GM12874 (cell line): Measurements from ENCODE around the gene NCOA1.

Experiments used
- CTCF ChIP-seq: IDR thresholded peaks from 2 replicates; pipeline ENCODE4 v1.5.1; 2011; ENCODE audit warnings: low read depth, mild to moderate bottlenecking, control low read depth, low read length, moderate library complexity; ENCODE audit not compliant: insufficient read depth

The NCOA1 gene

DNA sequence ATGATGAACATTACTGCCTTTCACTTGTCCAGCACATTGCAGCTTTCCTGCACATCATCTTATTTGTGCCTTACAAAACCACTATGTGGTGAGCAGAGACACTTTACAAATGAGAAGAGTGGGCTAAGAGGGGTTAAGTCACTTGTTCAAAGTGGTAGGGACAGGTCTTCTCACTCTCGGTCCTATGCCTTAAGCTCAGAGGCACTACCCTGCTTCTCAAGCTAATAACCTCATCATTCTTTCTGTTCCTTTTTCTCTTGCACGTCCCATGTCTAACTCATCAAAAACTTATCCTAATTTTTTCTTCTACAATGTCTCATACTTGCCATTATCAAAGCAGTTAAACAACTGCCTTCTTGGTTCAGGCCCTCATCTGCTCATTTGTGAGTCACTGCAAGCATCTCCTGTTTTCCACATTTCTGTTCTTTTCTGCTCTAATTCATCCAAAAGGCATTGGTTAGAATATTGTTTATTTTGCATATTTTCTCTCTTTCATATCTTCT lies 21.9 kb upstream of the NCOA1 start:
- TF ChIP-seq CTCF: no peak

DNA sequence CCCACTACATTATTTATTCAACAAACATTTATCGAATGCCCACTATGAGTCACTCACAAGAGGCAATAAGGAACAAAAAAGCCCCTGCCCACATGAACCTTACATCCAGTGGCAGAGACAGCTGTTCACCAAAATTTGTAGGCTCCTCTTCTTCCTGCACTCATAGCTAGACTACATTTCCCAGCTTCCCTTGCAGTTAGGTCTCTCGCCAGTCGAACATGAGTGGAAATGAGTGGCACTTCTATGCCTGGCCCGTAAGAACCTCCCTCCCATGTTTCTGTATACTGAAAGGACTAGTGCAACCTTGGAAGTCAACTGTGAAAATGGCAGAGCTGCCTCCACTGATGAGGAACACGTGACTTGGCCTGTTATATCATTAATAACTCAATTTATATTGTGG lies 19.4 kb upstream of the NCOA1 start:
- TF ChIP-seq CTCF: no peak

- no peak for TF ChIP-seq CTCF
Observed at GRCh38 chr2:24472416-24472815, 18.6 kb upstream of the NCOA1 start.

- TF ChIP-seq CTCF: no peak
Observed at GRCh38 chr2:24473626-24474025, 17.4 kb upstream of the NCOA1 start.

DNA sequence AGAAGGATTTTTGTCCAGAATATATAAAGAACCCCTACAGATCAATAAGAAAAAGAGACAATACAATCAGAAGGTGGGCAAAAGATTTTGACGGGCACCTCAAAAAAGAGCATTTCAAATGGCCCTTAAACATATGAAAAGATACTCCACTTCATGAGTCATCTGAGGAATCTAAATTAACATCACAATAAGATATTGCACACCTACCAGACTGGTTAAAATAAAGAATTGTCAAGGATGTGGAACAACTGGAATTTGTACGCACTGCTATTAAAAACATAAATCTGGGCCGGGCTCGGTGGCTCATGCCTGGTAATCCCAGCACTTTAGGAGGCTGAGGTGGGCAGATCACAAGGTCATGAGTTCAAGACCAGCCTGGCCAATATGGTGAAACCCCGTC lies 17.0 kb upstream of the NCOA1 start:
- no peak for TF ChIP-seq CTCF

- no peak for TF ChIP-seq CTCF
Observed at GRCh38 chr2:24477229-24477628, 13.8 kb upstream of the NCOA1 start.

DNA sequence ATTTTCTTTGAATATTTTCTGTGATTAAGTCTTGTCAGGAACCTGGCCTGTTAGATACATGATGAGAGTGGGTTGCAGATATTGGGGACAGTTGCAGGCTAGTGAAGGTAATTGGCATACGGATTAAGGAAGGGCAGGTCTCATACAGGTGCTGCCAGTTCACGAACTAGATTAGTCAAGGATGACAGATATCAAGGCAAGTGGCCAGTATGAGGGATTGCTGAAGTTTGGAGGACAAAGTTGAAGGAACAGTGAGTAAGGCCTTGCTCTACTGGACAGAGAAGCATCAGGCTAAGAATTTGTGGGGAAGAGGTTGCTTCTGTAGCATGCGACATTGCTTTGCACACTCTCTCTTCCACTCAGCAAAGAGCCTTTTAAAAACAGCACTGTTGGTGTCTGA lies 12.8 kb upstream of the NCOA1 start:
- no peak for TF ChIP-seq CTCF

DNA sequence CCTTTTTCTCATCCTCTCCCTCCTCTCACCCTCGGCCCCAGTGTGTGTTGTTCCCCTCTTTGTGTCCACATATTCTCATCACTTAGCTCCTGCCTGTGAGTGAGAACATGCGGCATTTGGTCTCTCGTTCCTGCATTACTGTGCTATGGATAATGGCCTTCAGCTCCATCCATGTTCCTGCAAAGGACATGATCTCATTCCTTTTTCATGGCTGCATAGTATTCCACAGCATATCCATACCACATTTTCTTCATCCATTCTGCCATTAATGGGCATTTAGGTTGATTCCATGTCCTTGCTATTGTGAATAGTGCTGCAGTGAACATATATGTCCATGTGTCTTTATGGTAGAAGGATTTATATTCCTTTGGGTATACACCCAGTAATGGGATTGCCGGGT lies 10.8 kb upstream of the NCOA1 start:
- TF ChIP-seq CTCF: no peak
